CD4-positive, alpha-beta T cell treated with Interleukin-10 for 1 hour (primary cell): ENCODE results near the gene TBCCD1.
A peak's percentile ranks its signal among the peaks of the same experiment; 100 is the strongest.
"Not testable (repeated sequence)": the region's sequence is repeated elsewhere in the genome, so short reads cannot be mapped to it uniquely, and the experiment has no call there.

Source experiments
- DNase-seq: peaks from one replicate; pipeline ENCODE4 v3.0.0-alpha.2; 2020

The TBCCD1 gene

DNA sequence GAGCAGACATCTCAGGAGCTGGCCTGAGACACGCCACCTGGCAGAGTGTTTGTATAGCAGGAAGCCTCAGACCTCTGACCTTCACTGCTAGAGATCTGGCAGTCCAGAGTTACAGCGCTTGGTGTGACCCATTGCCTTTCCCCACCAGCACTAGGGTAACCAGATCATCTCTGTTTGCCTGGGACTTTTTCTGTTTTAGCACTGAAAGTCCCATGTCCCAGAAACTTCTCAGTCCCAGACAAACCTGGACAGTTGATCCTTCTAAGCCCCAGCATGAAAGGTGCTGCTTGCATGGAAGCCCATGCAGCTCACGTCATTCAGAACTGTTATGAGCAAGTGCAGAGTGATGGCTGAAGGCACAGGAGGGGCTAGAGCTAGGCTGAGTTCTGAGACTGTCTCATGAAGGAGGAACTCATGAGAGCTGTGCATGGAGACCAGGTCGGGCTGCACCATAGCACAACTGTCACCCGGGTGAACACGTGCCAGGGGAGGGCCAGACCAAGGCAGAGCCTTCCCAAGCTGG is 27.5 kb upstream of the TBCCD1 start:
- no peak for DNase-seq

DNA sequence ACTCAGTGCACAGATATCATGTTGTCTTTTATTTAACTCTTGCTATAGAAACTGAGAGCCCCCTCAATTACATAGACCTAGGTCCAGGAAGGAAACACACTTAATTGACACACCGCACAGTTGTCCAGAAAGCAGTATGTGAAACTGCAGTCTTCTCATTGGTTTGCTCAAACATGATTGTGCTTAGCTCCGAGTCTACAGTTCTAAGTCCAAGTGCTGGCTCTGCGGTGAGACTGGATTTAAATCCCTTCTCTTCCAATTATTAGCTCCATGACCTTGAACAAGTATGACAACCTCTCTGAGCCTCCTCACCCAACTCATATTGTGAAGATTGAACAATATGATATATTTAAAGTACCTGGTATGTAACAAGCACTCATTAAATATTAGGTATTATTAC is 26.7 kb upstream of the TBCCD1 start:
- DNase-seq: no peak

DNA sequence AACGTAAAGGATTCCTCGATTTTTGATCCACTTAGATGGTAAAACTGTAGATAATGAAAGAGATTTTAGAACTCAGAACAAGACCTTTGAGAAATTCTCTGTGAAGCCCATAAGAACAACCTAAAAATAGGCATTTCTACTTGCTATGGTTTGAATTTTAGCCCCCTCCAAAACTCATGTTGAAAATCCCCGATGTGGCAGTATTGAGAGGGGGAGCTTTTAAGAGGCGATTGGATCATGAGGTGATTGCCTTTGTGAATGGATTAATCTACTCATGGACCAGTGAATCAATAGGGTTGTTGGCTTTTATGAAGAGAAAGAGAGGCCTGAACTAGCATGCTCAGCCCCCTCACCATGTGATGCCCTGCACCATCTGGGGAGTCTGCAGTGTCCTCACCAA is 25.5 kb upstream of the TBCCD1 start:
- DNase-seq: no peak

DNA sequence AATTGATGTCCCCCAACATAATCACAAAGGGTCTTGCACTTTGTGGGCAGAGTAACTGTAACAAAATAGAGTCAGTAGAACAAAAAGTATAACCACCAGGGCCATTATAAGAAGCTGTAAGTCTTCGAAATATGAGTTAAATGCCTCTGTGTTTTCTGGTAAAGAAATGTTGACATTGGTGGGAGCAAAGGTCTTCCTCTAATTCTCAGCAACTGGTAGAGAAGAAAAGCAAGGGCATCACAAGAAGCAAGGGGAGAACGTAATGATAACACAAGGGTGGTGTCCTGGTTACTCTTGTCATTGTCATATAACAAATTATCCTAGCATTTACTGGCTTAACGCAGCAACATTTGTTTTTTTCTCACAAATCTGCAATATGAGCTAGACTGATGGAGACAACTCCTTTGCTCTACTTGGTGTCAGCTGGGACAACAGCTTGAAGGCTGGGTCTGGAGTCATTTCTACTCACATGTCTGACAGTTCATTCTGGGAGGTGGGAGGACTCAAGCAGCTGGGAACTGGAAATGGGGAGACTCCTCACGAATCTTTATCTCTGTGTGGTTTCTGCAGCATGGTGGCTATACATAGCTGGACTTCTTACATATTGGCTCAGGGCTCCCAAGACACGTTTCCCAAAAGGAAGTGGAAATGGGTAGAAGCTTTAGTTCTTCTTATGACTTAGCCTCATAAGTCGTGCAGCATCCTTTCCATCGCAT is 23.6 kb upstream of the TBCCD1 start:
- DNase-seq: no peak

DNA sequence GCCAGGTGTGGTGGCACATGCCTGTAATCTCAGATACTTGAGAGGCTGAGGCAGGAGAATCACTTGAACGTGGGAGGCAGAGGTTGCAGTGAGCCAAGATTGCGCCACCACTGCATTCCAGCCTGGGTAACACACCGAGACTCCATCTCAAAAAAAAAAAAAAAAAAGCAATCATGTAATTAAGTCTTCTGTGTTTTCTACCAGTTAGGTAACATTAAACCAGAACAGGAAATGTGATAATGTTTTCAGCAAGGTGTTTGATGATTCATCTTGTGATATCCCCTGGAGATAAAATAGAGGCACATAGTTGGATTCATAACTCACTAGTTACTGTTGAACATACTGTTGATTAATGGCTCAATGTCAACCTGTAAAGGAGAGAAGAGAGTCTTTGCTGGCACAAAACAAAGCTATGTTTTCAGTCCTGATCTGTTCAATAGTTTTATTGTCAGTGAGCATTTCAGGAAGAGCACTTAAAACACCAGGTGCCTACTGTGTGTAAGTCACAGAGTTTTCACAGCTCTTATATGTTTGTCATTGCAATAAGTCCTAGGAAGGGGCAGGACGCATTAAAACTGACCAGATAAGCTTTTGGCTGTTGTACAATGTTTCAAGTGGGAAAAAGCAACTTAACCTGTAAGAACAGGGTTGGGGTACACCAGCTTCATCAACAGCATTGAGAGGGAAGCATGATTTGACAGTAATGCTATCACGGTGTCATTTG is 22.9 kb upstream of the TBCCD1 start:
- DNase-seq: peak; percentile 31

DNA sequence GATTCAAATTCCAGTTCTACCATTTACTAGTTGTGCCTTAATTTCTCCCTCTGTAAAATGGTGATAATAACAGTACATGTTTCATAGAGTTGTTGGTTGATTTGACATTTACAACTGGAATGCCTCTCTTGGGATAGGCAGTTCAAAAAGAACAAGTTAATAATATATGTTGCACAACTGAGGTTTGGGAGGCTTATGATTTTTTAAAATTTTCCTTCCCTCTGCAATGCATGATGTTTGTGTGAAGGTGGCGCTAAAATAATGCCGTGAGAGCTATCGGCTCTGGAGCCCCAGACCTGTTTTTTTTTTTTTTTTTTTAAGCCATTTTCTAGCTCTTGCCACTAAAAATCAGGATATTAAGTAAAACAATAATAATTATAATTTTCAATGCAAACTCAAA is 22.0 kb upstream of the TBCCD1 start:
- no peak for DNase-seq

DNA sequence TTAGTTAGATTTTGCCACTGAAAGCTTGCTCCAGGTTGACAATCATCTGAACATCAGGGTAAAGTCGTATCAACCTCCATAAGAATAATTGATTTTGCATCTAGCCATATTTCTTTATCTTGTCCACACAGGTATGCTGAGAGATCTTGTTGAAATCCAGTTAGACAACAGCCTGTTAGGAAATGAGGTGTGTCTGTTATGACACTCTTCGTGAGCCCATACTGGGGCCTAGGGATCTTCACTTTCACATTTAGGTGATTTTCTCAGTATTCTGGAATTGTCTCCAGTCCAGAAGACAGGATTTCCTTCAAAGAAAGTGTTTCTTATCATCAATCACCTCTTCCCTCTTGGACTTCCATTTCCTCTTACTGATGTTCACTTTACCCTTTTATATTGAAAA is 21.5 kb upstream of the TBCCD1 start:
- no peak for DNase-seq

DNA sequence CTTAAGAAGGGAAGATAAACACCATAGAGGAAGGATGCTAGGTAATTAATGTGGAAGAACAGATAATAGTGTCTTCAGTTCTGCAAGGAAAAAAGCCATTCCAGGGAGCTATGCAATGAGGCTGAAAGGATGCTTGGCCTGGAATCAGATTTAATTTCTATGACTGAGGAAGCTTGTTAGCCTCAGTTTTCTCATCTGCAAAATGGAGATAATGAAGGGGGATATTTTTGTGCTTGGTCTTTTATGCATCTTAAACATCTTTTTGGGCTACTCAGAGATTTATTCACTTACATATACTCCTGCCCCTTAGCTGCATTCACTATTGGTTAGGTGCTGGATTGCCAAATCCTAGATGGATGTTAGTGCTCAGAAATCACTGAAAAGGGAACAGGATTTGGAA is 20.0 kb upstream of the TBCCD1 start:
- DNase-seq: no peak

DNA sequence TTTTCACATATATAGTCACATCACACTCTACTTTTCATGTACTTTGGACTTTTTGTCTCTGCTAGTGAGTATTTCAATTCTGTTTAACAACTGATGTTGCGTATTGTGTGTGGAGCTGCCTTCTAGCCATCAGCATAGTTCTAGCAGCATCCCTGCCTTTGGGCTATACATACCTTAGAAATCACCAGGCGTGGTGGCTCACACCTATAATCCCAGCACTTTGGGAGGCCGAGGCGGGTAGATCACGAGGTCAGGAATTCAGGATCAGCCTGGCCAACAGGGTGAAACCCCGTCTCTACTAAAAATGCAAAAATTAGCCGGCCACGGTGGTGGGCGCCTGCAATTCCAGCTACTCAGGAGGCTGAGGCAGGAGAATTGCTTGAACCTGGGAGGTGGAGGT is 19.1 kb upstream of the TBCCD1 start:
- DNase-seq: not testable (repeated sequence)

DNA sequence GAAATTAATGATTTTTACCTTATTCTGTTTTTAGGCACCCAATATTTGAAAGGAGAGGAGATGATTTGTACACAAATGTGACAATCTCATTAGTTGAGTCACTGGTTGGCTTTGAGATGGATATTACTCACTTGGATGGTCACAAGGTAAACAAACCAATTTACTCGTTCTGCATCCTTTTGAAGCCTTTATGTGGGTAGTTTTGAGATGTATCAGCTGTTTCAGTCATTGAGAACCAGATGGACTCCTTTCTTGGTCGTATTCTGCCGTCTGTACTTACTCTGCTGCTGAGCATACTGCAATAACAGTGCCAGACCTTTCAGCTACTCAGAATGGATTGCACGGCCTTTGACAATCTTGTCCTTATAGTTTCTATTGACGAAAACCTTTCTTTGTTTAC is 16.7 kb upstream of the TBCCD1 start:
- no peak for DNase-seq

DNA sequence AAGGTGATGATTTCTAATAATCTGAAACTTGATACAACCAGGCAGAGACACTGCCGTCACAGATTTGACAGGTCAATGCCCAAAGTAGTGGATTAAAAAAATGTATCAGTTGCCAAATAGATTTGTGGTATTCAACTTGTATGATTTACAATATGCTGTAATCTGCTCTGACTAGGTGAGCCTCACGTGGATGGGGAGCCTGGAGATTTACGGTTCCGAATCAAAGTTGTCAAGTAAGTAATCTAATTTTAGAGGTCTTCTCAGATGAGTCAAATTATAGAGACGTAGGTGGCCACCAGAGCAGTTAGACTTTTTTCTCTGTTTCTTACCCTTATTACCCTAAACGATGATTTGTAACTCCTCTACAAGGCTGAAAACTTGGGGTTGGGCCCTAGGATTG is 15.4 kb upstream of the TBCCD1 start:
- no peak for DNase-seq

DNA sequence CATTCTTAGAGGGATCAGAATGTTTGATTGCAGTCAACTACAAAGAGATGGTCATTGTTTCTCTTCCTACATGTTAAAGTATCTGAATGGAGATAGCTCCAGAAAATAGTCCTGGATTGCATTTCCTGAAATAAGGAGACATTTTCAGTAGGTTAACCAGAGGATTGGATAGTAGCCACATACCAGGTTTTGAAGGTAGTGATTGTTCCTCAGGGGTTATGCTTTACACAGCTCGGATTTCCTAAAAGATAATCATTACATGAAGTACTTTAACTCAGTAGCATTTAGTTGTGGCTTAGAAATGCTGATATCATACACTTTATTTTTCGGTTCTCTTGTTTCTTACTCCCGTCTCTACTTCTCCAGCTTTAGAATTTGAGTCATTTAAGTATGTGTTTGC is 13.6 kb upstream of the TBCCD1 start:
- DNase-seq: no peak

DNA sequence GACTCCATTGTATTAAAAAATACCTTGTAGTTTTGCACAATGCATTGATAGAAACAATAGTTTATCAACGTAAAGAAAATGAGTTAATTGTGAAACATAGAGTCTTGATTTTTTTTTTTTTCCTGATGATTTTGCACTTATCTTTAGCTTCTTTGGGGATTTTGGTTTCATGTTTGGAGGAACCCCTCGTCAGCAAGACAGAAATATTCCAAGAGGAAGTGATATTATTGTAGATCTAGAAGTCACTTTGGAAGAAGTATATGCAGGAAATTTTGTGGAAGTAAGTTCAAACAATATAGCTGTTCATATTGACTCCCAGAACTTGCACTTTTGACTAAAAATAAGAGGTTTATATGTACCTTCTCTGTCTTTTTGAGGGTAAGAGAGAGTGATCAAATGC is 10.4 kb upstream of the TBCCD1 start:
- no peak for DNase-seq

DNA sequence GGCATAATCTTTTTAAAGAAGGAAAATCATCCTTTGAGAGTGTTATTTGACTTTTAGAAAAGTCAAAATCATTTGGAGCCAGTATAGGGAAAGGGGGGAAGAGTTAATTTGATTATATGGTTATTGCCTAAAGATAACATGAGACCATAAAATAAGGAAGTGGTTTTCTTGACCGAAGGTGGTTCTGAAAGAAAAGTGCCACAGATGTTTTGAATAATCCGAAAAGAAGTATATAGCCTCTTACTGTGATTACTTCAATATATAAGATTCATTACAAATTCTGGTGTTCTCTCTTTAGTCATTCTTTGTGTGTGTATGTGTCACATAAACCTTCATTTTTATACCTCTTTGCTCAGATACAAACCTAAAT is 4.5 kb upstream of the TBCCD1 start:
- no peak for DNase-seq

DNA sequence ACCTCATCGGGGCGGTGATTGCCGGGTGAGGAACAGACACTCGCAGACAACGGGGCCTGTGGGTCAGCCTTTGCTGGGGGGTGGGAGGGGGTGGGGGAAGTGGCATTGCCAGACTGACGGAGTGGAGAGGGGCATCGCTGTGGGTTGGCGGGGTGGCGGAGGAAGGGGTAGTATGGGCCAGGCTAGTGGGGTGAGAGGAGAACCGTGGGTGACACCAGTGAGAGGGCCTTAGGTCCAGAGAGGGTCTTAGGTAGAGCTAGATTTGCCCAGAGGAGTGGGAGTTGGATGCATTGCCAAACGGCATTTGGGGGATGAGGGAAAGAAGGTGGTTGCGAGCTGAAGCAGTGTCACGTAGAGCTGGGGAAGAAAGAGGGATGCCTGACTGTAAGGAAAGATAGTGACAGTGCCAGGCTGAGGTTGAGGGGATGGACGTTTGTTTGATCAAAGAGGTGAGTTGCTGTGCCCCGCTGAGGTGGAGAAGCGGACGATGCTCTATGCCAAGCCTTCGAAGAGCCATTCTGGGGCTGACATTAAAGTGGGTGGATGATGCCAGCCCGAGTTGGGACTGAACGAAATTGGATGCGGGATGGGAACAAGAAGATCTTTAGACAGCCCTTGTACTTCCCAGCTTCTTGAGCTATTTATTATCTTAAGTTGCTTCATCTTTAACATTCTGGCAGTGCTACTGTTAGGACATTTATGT is 4.0 kb upstream of the TBCCD1 start:
- DNase-seq: no peak

DNA sequence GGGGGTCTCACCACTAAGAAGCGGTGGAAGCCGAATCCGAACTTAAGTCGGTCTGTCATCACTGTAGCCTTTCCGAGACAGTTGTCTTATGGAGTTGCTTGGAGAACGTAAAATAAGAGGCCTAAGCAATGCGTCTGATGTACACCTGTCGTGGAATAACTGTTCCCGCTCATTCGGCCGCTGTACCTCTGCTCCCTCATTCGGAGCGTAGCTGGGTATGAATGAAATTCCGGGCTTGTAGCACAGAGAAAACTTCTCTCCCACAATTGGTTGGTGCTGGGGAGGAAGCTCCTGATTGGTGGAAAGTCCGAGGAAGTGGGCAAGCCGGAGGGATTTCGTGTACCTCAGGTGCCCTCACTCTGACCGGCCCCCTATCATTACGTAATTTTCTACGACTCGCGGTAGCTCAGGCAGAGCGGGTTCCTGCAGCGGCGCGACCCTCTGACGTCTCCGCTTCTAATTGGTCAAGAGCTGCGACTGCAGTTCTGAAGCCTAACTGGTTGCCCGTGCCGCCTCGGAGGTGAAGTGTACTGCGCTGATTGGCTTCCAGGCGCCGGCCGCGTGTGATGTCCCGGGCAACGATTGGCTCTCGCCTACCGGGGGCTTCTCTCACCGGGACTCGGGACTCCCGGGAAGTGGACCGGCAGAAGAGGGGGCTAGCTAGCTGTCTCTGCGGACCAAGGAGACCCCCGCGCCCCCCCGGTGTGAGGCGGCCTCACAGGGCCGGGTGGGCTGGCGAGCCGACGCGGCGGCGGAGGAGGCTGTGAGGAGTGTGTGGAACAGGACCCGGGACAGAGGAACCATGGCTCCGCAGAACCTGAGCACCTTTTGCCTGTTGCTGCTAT is 3.2 kb upstream of the TBCCD1 start, which contains the start of gene DNAJB11:
Gene DNAJB11, plus strand, starts transcription at position 625 of the 845 bp plus-strand sequence. Its CDS starts 178 bp downstream, at position 803.
- peak; percentile 99 for DNase-seq

DNA sequence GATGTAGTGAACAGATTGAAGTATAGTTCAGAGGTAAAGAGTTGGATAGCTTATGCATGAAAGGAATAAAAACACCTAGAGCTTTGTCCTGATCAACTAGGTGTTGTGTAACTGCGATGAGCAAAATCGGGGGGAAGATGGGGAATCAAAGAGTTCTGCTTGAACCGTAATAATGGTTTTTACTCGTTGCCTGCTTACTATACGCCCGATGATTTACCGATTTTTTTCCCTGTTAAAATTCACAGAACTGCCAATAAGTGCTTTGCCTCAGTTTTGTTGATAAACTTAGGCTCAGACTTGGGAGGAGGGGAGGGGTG is 2.6 kb upstream of the TBCCD1 start:
- no peak for DNase-seq

DNA sequence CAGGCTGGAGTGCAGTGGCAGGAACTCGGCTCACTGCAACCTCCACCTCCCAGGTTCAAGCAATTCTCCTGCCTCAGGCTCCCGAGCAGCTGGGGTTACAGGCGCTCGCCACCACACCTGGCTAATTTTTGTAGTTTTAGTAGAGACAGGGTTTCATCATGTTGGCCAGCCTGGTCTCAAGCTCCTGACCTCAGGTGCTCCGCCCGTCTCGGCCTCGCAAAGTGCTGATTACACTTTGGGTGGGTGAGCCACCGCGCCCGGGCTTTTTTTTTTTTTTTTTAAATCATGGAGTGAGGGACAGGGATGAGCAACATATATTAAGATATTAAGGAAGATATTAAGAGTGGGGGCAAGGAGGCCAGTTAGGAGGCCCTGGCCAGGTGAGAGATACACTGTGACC is 2.2 kb upstream of the TBCCD1 start:
- DNase-seq: not testable (repeated sequence)

DNA sequence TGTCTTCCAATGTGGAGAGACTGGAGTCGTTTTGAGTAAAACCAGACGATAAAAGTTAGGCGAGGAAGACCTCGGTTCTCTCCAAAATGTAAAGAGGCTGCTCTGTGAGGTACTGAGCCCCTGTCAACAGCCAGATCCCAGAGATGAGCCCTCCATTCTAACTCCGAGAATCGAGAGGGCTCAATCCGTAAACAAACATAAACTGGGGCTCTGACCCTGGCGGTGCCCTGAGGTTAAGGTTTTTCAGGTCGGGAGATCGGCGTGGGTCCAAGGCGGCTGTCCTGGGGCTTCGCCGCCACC is 417 bp downstream of the TBCCD1 start:
- DNase-seq: no peak

DNA sequence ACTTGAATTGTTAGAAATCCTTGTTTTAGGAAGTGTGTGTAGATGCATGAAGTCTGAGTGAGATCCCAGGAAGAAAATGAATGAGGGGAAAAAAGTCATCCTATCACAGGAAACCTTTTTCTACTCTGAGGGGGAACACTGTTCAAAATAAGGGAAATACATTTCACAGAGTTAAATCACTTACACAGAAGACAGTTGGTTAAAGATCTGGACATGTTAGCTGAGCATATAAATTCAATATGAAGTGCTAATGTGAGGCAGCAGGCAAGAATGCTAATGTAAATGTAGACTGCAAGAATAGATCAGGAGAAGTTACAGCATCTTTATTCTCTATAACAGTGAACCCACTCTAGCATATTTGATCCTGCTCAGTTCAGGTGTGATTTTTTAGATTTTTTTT is 2.6 kb downstream of the TBCCD1 start:
- no peak for DNase-seq

DNA sequence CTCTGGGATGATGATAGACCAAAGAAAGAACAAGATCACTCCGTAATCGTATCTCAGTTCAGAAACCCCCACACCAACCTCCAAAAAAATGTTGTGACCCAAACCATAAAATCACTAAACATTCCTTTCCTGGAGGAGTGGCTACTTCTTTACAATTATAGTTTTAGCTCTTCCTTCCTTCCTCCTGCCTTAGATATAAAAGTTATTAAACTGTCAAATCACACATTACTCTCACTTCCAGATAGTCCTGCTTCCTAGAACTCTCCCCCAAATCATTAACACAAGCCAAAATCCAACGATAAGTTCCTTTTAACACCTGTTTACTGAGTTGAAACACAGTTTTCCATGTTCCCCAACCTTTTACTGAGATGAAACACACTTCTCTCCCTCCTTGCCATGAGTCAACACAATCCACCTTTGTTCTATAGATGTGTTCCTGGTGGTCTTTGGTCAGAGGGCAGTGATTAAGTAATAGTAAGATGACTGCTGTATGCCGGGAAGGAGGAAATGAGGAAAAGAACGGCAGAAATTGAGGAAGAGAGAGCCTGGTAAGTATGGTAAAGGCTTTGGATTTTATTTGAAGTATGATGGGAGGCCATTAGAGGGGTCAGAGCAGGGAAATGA is 14.6 kb downstream of the TBCCD1 start:
- DNase-seq: no peak

DNA sequence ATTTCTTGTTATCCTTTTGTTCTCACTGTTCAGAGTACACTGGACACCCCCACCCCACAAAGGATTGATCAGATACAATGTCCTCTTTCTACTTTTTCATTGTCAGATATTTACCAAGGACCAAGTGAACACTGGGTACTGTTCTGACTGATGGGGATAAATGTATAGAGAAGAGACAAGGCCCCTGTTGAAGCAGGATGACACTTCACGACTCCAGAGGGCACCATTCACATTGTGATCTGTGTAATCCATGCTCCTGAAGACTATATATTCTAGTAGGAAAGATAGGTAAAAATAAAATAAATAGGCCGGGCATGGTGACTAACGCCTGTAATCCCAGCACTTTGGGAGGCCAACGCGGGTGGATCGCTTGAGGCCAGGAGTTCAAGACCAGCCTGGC is 15.8 kb downstream of the TBCCD1 start:
- no peak for DNase-seq

DNA sequence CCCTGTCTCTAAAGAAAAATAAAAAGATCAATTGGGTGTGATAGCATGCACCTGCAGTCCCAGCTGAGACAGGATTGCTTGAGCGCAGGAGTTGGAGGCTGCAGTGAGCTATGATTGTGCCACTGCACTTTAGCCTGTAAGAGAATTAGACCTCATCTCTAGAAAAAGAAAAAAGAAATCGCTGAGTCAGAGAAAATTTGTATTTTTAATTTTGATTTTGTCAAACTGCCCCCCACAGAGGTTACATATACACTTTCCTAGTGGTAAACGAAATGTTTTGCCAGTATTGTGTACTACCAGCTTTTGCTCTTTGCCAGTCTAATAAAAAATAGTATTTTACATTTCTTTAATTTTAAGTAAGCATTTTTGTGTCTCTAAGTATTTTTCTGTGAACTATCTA is 17.6 kb downstream of the TBCCD1 start:
- no peak for DNase-seq
